ENCODE results near the gene MYCT1.
A peak's percentile ranks its signal among the peaks of the same experiment; 100 is the strongest.
"Not testable (repeated sequence)": the region's sequence is repeated elsewhere in the genome, so short reads cannot be mapped to it uniquely, and the experiment has no call there.

The MYCT1 gene

GRCh38 chr6:152700427-152700826, 2.7 kb downstream of the MYCT1 start:
- no peak for TF ChIP-seq ZFX (IDR thresholded peaks at IDR 0.05; ENCODE audit: borderline replicate concordance)
- no peak for TF ChIP-seq CTCF (IDR thresholded peaks at IDR 0.05)
- no peak overlapping the region for H3K27ac ChIP-seq

DNA sequence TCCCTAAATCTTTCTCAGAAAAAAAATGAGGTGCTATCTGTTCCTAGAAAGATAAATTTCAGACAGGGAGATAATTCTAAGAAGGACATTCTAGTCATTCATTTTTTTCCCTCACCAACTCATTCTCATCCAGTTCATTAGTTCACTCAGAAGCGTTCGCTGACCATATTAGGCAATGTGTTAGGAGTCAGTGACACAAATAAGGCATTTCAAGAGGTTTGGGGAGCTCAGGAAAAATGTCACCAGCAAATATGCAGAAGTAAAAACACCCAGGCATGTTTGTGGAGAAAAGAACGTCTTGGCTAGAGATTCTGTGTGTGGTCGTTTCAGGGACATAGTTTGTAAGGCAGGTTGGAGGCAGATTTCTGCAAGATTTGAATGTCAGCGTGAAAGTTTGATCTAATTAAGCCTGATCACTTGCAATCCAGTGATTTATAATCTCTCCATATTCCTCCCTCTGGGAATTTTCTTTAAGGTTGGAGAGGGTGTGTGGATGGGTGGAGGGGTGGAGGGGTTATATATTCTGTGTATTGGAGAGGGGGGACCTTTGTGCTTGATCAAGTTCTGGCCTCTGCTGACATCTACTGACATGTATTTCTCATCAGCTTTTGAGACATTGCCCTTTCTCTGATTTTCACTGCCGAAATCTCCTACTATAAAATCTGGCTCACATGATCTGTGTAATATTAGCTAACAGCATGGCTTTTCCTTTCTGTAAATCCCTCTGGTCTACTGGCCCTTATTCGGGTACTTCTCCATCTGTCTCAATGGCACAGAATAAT, 3.6 kb downstream of the MYCT1 start:
- TF ChIP-seq CTCF (IDR thresholded peaks at IDR 0.05): no peak
- no peak for TF ChIP-seq ZFX (IDR thresholded peaks at IDR 0.05; ENCODE audit: borderline replicate concordance)
- no peak overlapping the region for H3K27ac ChIP-seq

DNA sequence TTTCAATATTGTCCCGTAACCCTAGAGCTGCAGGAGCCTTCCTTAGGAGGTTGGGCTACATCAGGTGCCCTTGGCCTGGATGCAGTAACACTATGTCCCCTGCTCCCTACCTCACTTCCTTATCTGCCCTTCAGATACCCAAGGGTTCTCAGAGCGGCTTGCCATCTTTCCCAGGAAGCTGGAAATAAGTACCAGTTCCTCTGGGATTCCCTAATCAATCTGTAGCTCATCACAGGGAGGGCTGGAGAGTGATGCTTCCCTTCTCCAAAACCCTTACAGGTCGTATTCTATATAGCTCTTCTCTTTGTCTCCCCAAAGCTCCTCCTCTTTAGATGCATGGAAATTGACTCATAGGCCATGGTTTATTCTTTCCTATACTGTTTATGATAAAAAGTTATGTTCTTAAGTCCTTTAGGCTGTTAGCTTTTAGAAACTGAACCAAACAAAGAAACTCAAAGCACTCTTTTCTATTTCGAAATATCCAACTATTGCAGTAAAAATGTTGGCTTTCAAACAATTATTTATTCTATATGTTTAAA, 4.2 kb downstream of the MYCT1 start:
- TF ChIP-seq CTCF (IDR thresholded peaks at IDR 0.05): no peak
- no peak for TF ChIP-seq ZFX (IDR thresholded peaks at IDR 0.05; ENCODE audit: borderline replicate concordance)

GRCh38 chr6:152703750-152704149, 6.1 kb downstream of the MYCT1 start:
- not testable (repeated sequence) for H3K27ac ChIP-seq

More for the DNA sequence above, 4.2 kb downstream of the MYCT1 start:
- H3K27ac ChIP-seq: no peak overlapping the region

GRCh38 chr6:152705327-152705726, 7.6 kb downstream of the MYCT1 start:
- no peak overlapping the region for H3K27ac ChIP-seq
- TF ChIP-seq ZFX (IDR thresholded peaks at IDR 0.05; ENCODE audit: borderline replicate concordance) (no peak), CTCF (IDR thresholded peaks at IDR 0.05) (no peak)

DNA sequence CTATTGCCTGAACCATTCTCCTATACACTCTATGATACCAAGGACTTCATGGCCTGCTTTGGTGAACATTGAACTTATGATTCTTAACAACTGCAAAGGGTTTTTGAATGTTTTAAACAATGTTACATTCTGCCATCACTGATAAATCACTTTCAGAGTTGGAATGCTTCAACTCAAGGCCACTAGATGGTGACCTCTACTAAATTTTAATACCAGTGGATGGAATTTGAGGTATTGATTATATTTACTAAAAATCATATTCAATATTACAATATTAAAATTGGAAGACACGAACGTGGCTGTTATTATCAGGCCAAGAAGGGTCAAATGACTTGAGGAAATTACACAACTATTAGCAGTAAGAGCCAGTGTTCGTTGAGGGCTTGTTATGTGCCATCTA, 18.6 kb downstream of the MYCT1 start:
- TF ChIP-seq ZFX (IDR thresholded peaks at IDR 0.05; ENCODE audit: borderline replicate concordance) (no peak), CTCF (IDR thresholded peaks at IDR 0.05) (0 out of 2 replicates have a peak, but pooled peaks have one; percentile 13)
- H3K27ac ChIP-seq: no peak overlapping the region

GRCh38 chr6:152720974-152721373, 23.3 kb downstream of the MYCT1 start:
- H3K27ac ChIP-seq: no peak overlapping the region
- no peak for TF ChIP-seq CTCF (IDR thresholded peaks at IDR 0.05)
- no peak for TF ChIP-seq ZFX (IDR thresholded peaks at IDR 0.05; ENCODE audit: borderline replicate concordance)

All from 22Rv1 (cell line).